Neural progenitor cell (in vitro differentiated cells): ENCODE data around the gene ATM. TPM values are rescaled to one million over a fixed set of nuclear protein-coding genes. Genes with fewer than 3 reads are reported as not detected.

Experiments used
- DNase-seq: peaks from one replicate; pipeline ENCODE4 v3.0.0-alpha.2; 2016; ENCODE audit warnings: low spot score
- H2AFZ ChIP-seq: fragments of 200-600 bp; sonication (generic); replicated peaks from 2 replicates; pipeline ENCODE4 v1.6.1; 2016; ENCODE audit warnings: antibody characterized with exemption
- H3F3A ChIP-seq: fragments of 200-600 bp; sonication (generic); 2 replicates; pipeline ENCODE4 v1.6.1; 2016; ENCODE audit warnings: antibody characterized with exemption, low read depth
- H3K27ac ChIP-seq: fragments of 200-600 bp; sonication (generic); 2 replicates; pipeline ENCODE4 v1.5.1; 2016; ENCODE audit warnings: mild to moderate bottlenecking
- H3K27me3 ChIP-seq: fragments of 200-600 bp; sonication (generic); 2 replicates; pipeline ENCODE4 v1.6.1; 2016; ENCODE audit warnings: mild to moderate bottlenecking, moderate library complexity
- H3K36me3 ChIP-seq: fragments of 200-600 bp; sonication (generic); 2 replicates; pipeline ENCODE4 v1.5.1; 2016
- H3K4me1 ChIP-seq: fragments of 200-600 bp; sonication (generic); 2 replicates; pipeline ENCODE4 v1.6.1; 2016; ENCODE audit warnings: mixed run types
- H3K4me2 ChIP-seq: fragments of 200-600 bp; sonication (generic); 2 replicates; pipeline ENCODE4 v1.6.1; 2016
- H3K4me3 ChIP-seq: fragments of 200-600 bp; sonication (generic); 2 replicates; pipeline ENCODE4 v1.5.1; 2016
- H3K79me2 ChIP-seq: fragments of 200-600 bp; sonication (generic); 2 replicates; pipeline ENCODE4 v1.6.1; 2016; ENCODE audit warnings: low read depth
- H3K9ac ChIP-seq: fragments of 200-600 bp; sonication (generic); 2 replicates; pipeline ENCODE4 v1.6.1; 2016
- H3K9me3 ChIP-seq: fragments of 200-600 bp; sonication (generic); 2 replicates; pipeline ENCODE4 v1.5.1; 2016; ENCODE audit warnings: low read depth
- H4K20me1 ChIP-seq: fragments of 200-600 bp; sonication (generic); 2 replicates; pipeline ENCODE4 v1.6.1; 2016; ENCODE audit warnings: low read depth
- H3K27ac Mint-ChIP-seq: 3 replicates; pipeline ENCODE4 v1.8.0; 2021; ENCODE audit warnings: mixed read lengths
- H3K27me3 Mint-ChIP-seq: 2 replicates; pipeline ENCODE4 v1.8.0; 2022; ENCODE audit warnings: low read depth, mild to moderate bottlenecking, inconsistent platforms, moderate library complexity, mixed read lengths; ENCODE audit not compliant: insufficient read depth
- H3K36me3 Mint-ChIP-seq: 3 replicates; pipeline ENCODE4 v1.8.0; 2021; ENCODE audit warnings: mixed read lengths
- H3K4me1 Mint-ChIP-seq: 3 replicates; pipeline ENCODE4 v1.8.0; 2021; ENCODE audit warnings: mixed read lengths
- H3K4me3 Mint-ChIP-seq: 3 replicates; pipeline ENCODE4 v1.8.0; 2021; ENCODE audit warnings: mild to moderate bottlenecking, moderate library complexity, mixed read lengths
- H3K9me3 Mint-ChIP-seq: 3 replicates; pipeline ENCODE4 v1.8.0; 2020; ENCODE audit warnings: mixed read lengths
- CTCF ChIP-seq: fragments of 200-600 bp; sonication (generic); IDR thresholded peaks from 2 replicates; pipeline ENCODE4 v1.5.1; 2017; ENCODE audit warnings: antibody characterized with exemption, mild to moderate bottlenecking
- EZH2 ChIP-seq: fragments of 200-600 bp; sonication (generic); IDR thresholded peaks from 2 replicates; pipeline ENCODE4 v1.6.1; 2017; ENCODE audit warnings: antibody characterized with exemption, mild to moderate bottlenecking, moderate library complexity
- EZH2phosphoT487 ChIP-seq: fragments of 200-600 bp; sonication (generic); IDR thresholded peaks from 2 replicates; pipeline ENCODE4 v1.6.1; 2017; ENCODE audit warnings: antibody characterized with exemption
- total RNA-seq: library from RNA; depleted of rRNA; stranded (reverse); fragments of >200 nt; gene quantifications from 2 replicates; pipeline ENCODE4 v1.2.3, GENCODE V29; 2015; ENCODE audit warnings: low replicate concordance

ATM gene
- total RNA-seq, 1 donor from 2014 or later: 105 TPM

GRCh38 chr11:108221371-108221770 is 1.5 kb upstream of the ATM start:
- H3K79me2 ChIP-seq: peaks cover 90% of the 10 kb centered on the region
- peaks cover 70% of the 10 kb centered on the region for H4K20me1 ChIP-seq
- H3K9ac ChIP-seq: peak overlapping the region; percentile 91
- peak; percentile 37 for DNase-seq
- H3K9me3 ChIP-seq: no peaks in the 10 kb centered on the region
- peak overlapping the region; percentile 98 for H3K4me2 ChIP-seq
- Mint-ChIP-seq H3K27me3 (peaks cover 2% of the 10 kb centered on the region), H3K27ac (peak overlapping the region; percentile 98), H3K36me3 (no peaks in the 10 kb centered on the region), H3K4me3 (no peak overlapping the region), H3K9me3 (no peaks in the 10 kb centered on the region), H3K4me1 (peaks cover 35% of the 10 kb centered on the region)
- no peak overlapping the region for H3K27ac ChIP-seq
- no peaks in the 10 kb centered on the region for H3K27me3 ChIP-seq
- TF ChIP-seq EZH2: no peak
- peak overlapping the region; percentile 86 for H3K4me3 ChIP-seq
- no peaks in the 10 kb centered on the region for H3K36me3 ChIP-seq
- H2AFZ ChIP-seq: no peak overlapping the region
- H3F3A ChIP-seq: peaks cover 30% of the 10 kb centered on the region
- peaks cover 40% of the 10 kb centered on the region for H3K4me1 ChIP-seq

GRCh38 chr11:108221911-108222573 is 825 bp upstream of the ATM start:
- no peak for DNase-seq
- Histone ChIP-seq H3K4me2 (peak overlapping the region; percentile 98), H4K20me1 (peaks cover 68% of the 10 kb centered on the region), H3K4me1 (peaks cover 40% of the 10 kb centered on the region), H3K79me2 (peaks cover 90% of the 10 kb centered on the region), H3K4me3 (peak overlapping the region; percentile 86), H3K9me3 (no peaks in the 10 kb centered on the region), H3F3A (peaks cover 30% of the 10 kb centered on the region), H3K36me3 (no peaks in the 10 kb centered on the region), H3K9ac (peak overlapping the region; percentile 91), H3K27ac (peak overlapping the region; percentile 96), H2AFZ (peak overlapping the region; percentile 61), H3K27me3 (no peaks in the 10 kb centered on the region)
- Mint-ChIP-seq H3K4me3 (no peak overlapping the region), H3K27ac (peak overlapping the region; percentile 98), H3K4me1 (peaks cover 35% of the 10 kb centered on the region), H3K36me3 (no peaks in the 10 kb centered on the region), H3K27me3 (peaks cover 2% of the 10 kb centered on the region), H3K9me3 (no peaks in the 10 kb centered on the region)
- TF ChIP-seq CTCF: no peak
- TF ChIP-seq EZH2: no peak

DNA sequence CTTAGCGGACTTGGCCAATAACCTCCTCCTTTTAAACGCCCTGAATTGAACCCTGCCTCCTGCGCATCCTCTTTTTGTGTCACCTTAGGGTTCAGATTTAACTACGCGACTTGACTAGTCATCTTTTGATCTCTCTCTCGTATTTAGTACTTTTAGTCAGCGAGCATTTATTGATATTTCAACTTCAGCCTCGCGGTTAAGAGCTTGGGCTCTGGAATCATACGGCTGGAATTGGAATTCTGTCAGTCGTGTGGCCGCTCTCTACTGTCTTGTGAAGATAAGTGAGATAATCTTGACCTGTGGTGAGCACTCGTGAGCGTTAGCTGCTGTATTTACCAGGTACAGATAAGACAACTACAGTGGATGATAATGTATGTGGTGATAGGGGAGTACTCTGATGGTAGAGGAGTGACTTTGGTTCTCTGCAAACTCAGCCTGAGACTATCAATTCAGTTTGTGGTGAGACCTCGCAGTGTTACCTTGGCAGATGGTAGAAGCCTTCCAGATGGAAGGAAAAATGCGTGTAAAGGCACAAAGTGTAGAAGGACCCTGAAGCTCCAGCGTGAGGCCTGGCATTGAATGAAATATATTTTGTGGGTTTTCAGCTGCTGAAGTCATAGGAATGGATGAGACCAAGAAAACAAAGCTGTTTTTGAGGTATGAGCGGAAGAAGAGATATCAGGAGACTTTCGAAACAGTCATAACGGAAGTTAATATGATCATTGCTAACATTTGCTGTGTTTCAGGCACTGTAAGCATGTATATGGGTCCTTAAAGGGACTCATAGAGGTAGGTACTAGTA is 682 bp downstream of the ATM start:
- H3K79me2 ChIP-seq: peaks cover 79% of the 10 kb centered on the region
- H3K27ac ChIP-seq: peak overlapping the region; percentile 91
- H3K4me1 Mint-ChIP-seq: peaks cover 35% of the 10 kb centered on the region
- peak overlapping the region; percentile 75 for H2AFZ ChIP-seq
- TF ChIP-seq CTCF: no peak
- no peak for TF ChIP-seq EZH2phosphoT487
- no peak for TF ChIP-seq EZH2
- peak overlapping the region; percentile 96 for H3K4me2 ChIP-seq
- H3K36me3 Mint-ChIP-seq: peaks cover 1% of the 10 kb centered on the region
- peaks cover 2% of the 10 kb centered on the region for H3K27me3 Mint-ChIP-seq
- H3K27me3 ChIP-seq: no peaks in the 10 kb centered on the region
- H3K27ac Mint-ChIP-seq: no peak overlapping the region
- H3K9me3 Mint-ChIP-seq: no peaks in the 10 kb centered on the region
- H3F3A ChIP-seq: peaks cover 30% of the 10 kb centered on the region
- no peaks in the 10 kb centered on the region for H3K9me3 ChIP-seq
- peaks cover 53% of the 10 kb centered on the region for H4K20me1 ChIP-seq
- H3K4me3 Mint-ChIP-seq: no peak overlapping the region
- peak overlapping the region; percentile 66 for H3K9ac ChIP-seq
- no peak for DNase-seq
- H3K36me3 ChIP-seq: peaks cover 9% of the 10 kb centered on the region
- peaks cover 40% of the 10 kb centered on the region for H3K4me1 ChIP-seq
- peak overlapping the region; percentile 86 for H3K4me3 ChIP-seq

DNA sequence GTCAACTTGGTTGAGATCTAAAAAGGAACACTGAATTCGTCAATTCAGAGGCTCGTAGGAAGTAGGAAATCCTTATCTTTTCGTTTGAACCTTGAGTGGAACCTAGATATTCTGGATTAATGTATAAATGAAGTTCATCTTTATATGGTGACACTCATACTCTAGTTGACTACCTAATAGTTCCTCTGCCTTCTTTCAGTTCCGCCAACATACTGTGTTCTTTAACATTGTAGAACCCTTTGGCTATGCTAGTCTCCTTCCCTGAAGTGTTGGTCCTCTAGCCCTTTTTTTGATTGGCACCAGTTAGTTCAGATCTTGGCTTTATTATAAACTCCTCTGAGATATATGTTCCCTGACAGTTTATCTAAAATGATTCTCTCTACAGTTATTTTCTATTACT is 1.5 kb downstream of the ATM start:
- peaks cover 4% of the 10 kb centered on the region for H3K36me3 Mint-ChIP-seq

More for the DNA sequence above, 1.5 kb downstream of the ATM start:
- Histone ChIP-seq H3K27me3 (no peaks in the 10 kb centered on the region), H3K79me2 (peaks cover 71% of the 10 kb centered on the region), H4K20me1 (peaks cover 45% of the 10 kb centered on the region), H3F3A (peaks cover 31% of the 10 kb centered on the region), H3K36me3 (peaks cover 17% of the 10 kb centered on the region), H3K27ac (no peak overlapping the region), H3K4me1 (peaks cover 33% of the 10 kb centered on the region), H3K9me3 (no peaks in the 10 kb centered on the region), H3K4me2 (peak overlapping the region; percentile 96), H3K9ac (no peak overlapping the region), H3K4me3 (peak overlapping the region; percentile 86), H2AFZ (no peak overlapping the region)
- Mint-ChIP-seq H3K9me3 (no peaks in the 10 kb centered on the region), H3K4me1 (peaks cover 31% of the 10 kb centered on the region), H3K27me3 (peaks cover 2% of the 10 kb centered on the region), H3K4me3 (no peak overlapping the region), H3K27ac (no peak overlapping the region)
- TF ChIP-seq CTCF (no peak), EZH2phosphoT487 (no peak)
- DNase-seq: no peak
